ENCODE measurements around the gene TLR6.

Gene TLR6

GRCh38 chr4:38868059-38868960 lies 11.7 kb upstream of the TLR6 start:
- no peak for DNase-seq

- peak; percentile 54 for DNase-seq
Observed at GRCh38 chr4:38867478-38868058, 11.0 kb upstream of the TLR6 start, which contains the start of gene FAM114A1. TSS of gene FAM114A1 (plus strand) at chr4:38867806. CDS start at chr4:38878079, 10,273 bp downstream.

- no peak for DNase-seq
Observed at GRCh38 chr4:38866973-38867477, 10.4 kb upstream of the TLR6 start.

GRCh38 chr4:38865445-38865844 lies 8.8 kb upstream of the TLR6 start:
- DNase-seq: no peak

GRCh38 chr4:38861791-38862190 lies 5.2 kb upstream of the TLR6 start:
- no peak for DNase-seq

- peak; percentile 71 for DNase-seq
Observed at GRCh38 chr4:38860788-38861424, 4.3 kb upstream of the TLR6 start.

GRCh38 chr4:38859501-38859900 lies 2.9 kb upstream of the TLR6 start:
- no peak for DNase-seq

GRCh38 chr4:38858097-38858420 lies 1.4 kb upstream of the TLR6 start:
- no peak for DNase-seq

GRCh38 chr4:38857354-38858096 lies 908 bp upstream of the TLR6 start:
- peak; percentile 47 for DNase-seq

- no peak for DNase-seq
Observed at GRCh38 chr4:38856046-38856445, 571 bp downstream of the TLR6 start.

GRCh38 chr4:38855466-38855865 lies 1.2 kb downstream of the TLR6 start:
- no peak for DNase-seq

- no peak for DNase-seq
Observed at GRCh38 chr4:38846015-38846414, 10.6 kb downstream of the TLR6 start.

GRCh38 chr4:38842994-38843393 lies 13.6 kb downstream of the TLR6 start:
- no peak for DNase-seq

- DNase-seq: no peak
Observed at GRCh38 chr4:38837849-38838248, 18.8 kb downstream of the TLR6 start.

- DNase-seq: no peak
Observed at GRCh38 chr4:38837334-38837733, 19.3 kb downstream of the TLR6 start.

GRCh38 chr4:38834570-38834969 lies 22.0 kb downstream of the TLR6 start:
- DNase-seq: no peak

- DNase-seq: no peak
Observed at GRCh38 chr4:38832624-38833528, 23.7 kb downstream of the TLR6 start.

- no peak for DNase-seq
Observed at GRCh38 chr4:38832206-38832605, 24.4 kb downstream of the TLR6 start.

- DNase-seq: no peak
Observed at GRCh38 chr4:38831653-38832052, 25.0 kb downstream of the TLR6 start.

GRCh38 chr4:38829237-38829636 lies 27.4 kb downstream of the TLR6 start:
- no peak for DNase-seq

GRCh38 chr4:38823766-38824165 lies 32.9 kb downstream of the TLR6 start:
- no peak for DNase-seq

GRCh38 chr4:38822748-38823303 lies 33.8 kb downstream of the TLR6 start:
- DNase-seq: no peak
